ENCODE data around the gene SEMA4G.

The SEMA4G gene

GRCh38 chr10:101003639-101004206 is 34.4 kb downstream of the SEMA4G start:
- FAIRE-seq (no peak), DNase-seq (ENCODE audit: extremely low spot score, insufficient read length, low read depth) (no peak)

- no peak for FAIRE-seq
Observed at GRCh38 chr10:101005361-101005760, 36.1 kb downstream of the SEMA4G start.

DNA sequence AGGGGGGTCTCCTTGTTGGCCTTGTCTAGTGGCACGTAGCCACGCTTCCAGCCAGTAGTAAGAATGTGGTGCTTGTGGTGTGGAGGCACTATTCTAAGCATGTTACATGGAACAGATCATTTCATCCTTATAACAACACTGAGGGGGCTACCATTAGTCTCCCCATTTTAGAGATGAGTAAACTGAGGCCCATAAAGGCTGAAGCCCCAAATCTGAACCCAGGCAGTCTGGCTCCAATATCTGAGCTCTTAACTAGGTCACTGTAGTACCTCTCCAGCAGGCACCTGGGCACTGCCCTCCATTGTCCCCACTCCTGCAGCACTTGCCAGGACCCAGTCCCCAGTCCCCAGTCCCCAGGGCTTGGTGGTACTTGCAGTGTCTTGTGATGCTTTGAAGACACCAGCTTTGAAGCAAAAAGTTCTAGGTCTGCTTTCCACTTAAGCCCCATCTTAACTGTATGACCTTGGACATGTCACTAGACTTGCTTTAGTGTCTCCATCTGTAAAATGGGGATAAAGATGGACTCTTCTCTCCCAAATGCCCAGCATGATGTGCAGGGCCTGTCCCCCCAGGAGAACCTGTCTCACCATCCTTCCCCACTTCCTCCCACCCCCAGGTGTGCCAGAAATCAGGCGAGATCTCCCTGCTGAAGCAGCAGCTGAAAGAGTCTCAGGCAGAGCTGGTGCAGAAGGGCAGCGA is 36.7 kb downstream of the SEMA4G start:
- no peak for DNase-seq (ENCODE audit: extremely low spot score, insufficient read length, low read depth)
- no peak for FAIRE-seq

More at GRCh38 chr10:101005361-101005760, 36.1 kb downstream of the SEMA4G start:
- no peak for DNase-seq (ENCODE audit: extremely low spot score, insufficient read length, low read depth)

- FAIRE-seq (no peak), DNase-seq (ENCODE audit: extremely low spot score, insufficient read length, low read depth) (no peak)
Observed at GRCh38 chr10:101006593-101007098, 37.3 kb downstream of the SEMA4G start.

DNA sequence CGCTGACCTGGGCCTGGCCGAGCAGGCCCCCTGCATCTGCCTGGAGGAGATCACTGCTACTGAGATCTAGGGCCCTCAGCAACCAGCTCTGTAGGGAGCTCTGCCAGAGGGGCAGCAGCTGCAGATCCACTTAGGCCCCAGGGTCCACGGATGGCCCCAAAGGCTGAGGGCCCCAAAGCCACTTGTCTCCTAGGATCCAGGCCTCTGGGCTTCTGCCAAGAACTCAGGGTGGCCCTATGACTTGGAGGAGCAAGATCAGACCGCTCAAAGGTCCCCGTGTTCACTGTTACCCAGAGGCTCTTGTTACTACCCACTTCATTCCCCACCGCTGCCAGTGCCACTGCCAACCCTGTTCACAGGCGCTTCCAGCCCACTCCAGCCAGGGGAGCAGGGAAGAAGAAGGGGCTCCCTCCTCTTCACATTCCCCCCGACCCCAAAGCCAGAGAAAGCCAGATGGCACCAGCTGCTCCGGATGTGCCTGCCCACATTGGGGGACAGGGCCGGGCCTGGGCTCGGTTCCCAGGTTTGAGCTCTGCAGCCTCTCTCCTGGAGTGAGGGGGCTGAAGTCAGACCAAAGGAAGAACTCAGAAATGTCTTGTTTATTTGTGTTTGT is 37.9 kb downstream of the SEMA4G start:
- FAIRE-seq: no peak
- DNase-seq (ENCODE audit: extremely low spot score, insufficient read length, low read depth): no peak

DNA sequence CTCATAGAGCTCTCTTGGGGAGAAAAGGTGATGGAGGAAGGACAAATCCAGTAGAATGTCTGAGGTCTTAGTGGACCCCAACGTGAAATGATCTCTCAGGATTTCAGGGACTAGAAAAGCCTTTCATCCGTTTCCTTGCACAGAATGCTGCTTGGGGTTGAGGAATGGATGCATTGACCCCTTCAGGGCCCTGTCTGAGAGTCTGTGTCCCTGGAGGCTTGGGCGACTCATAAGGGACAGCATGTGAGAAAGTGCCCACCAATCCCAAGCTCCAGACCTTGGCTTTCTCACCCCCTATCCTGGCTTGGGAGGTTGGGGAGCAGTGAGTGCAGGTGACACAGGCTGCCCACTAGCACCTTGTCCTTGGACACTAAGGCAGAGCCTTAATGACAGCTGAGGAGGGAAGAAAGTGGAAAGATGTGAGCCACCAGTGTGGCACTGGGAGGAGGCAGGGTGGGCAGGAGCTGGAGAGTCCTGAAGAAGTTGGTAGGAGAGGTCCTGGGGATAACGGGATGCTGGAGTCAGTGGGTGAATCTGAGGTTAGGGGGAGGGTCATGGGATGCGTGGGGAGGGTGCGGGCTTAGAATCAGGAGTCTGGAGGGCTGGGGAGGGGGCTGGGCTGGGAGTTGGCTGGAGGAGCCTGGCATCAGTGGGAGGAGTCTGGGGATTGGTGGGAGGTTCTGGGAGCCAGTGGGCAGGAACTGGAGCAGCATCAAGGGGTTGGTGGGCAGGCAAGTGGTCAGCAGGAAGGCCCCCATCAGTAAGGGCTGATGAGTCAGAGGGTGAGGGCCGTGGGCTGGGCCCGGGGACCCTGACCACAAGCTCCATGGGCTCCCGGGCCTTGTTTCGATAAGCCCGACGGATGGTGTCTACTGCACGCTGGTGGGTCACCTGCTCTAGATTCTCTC is 38.9 kb downstream of the SEMA4G start:
- FAIRE-seq: no peak
- no peak for DNase-seq (ENCODE audit: extremely low spot score, insufficient read length, low read depth)

DNA sequence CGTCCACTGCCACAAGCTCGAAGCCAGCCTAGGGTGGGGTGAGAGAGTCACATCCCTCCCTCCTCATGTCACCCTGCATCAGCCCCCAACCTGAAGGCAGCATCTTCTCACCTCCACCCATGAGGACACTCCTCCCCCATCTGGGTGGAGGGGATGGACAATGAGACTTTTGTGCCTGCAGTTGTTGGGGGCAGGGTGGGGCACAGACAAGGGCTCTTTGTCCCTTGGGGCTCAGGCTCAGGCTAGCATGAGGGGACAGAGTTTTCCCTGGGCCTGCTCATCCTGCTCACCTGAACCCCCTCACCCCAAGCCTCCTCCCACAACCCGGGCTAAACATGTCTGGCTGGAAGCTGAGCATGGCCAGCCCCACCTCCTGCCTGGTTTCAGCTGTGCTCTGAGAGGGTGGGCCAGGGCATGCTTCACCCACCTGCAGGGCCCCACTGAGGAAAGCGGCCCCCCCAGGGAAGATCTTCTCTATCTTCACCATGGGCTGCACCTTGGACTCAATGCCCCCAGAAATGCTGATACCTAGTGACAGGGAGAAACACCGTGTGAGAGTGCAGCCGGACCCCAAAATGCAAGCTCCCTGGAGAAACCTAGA is 39.6 kb downstream of the SEMA4G start:
- no peak for DNase-seq (ENCODE audit: extremely low spot score, insufficient read length, low read depth)
- FAIRE-seq: no peak

- DNase-seq (ENCODE audit: extremely low spot score, insufficient read length, low read depth) (no peak), FAIRE-seq (no peak)
Observed at GRCh38 chr10:101010329-101010728, 41.0 kb downstream of the SEMA4G start.

GRCh38 chr10:101011517-101012423 is 42.5 kb downstream of the SEMA4G start:
- DNase-seq (ENCODE audit: extremely low spot score, insufficient read length, low read depth) (no peak), FAIRE-seq (no peak)

DNA sequence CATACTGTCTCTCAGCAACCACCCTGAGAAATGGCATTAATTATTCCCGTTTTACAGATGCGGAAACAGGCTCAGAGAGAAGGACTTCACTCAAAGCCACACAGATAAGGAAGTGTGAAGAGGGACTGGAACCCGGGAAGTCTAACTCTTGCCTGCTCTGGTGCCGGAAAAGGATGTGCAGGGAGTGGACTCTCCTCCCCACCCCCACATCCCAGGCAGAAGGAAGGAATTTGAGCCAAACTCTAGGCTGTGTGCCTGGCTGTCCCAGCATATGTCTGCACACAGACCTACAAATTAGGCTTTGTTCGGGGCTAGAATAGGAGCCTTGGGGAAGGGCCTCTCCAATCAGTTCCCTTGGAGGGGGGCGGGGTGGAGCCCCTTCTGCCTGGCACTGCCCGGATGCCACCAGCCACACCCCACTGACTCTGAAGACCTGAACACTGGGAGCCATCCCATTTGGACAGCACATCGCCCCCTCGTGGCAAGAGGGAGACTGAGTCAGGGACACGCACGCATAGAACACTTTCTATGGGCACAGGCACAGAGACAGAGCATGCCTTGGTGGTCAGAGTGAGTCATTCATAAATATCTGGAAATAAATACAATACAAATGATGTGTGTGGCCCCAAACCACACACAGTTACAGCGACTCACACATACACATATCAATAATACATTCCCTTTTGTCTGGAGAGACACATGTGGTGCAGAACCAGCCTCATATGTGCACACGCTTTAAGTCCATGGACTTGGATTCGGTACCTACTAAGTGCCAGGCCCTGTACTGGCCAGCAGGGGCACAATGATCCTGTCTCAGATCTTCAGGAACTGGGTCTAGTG is 43.4 kb downstream of the SEMA4G start:
- DNase-seq (ENCODE audit: extremely low spot score, insufficient read length, low read depth) (no peak), FAIRE-seq (peak; percentile 92)

GRCh38 chr10:101013365-101013825 is 44.1 kb downstream of the SEMA4G start:
- no peak for FAIRE-seq
- no peak for DNase-seq (ENCODE audit: extremely low spot score, insufficient read length, low read depth)

- no peak for DNase-seq (ENCODE audit: extremely low spot score, insufficient read length, low read depth)
- peak; percentile 92 for FAIRE-seq
Observed at GRCh38 chr10:101014230-101014884, 45.1 kb downstream of the SEMA4G start.

DNA sequence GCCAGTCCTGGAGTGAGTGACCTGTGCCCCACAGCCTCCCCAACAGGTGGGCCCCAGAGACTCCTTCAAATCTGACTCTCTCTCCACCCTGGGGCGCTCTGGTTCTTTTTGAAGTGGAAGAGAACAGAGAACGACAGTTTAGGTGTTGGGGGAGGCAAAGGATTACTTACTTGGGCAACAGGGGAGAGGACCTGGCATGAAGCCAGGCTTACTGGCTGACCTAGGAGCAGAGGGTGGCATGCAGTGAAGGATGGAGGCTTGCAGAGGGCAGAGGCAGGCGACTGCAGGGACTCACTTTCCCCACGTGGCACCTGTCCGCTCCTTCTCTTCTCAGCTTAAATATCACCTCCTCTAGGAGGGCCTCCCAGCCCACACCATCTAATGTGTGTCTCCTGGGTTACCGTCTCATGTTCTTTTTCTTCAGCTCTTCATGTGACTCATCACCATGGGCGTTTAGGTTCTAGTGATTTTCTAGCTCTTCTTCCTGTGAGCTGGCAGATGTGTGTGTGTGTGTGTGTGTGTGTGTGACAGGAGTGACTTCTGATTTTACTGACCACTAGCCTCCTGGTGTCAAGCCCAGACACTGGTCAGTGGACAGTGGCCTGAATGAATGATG is 45.8 kb downstream of the SEMA4G start:
- FAIRE-seq: no peak

DNA sequence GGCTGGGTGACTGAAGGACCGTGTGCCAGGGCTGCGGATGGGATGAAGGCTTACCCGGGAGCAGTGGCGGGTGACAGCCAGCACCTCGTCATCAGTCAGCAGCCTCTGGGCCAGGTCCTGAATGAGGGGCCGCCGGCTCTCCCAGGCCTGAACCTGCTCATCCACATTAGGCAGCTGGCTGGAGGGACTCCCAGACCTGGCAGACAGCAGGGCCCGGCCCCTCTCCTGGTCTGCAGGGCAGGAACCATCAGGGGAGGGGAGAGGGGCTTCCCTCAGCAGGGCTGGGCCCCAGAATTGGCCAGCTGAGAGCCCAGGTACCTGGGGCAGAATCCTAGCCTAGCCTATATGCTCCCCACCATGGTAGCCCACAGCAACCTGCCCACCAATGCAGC is 46.3 kb downstream of the SEMA4G start:
- DNase-seq (ENCODE audit: extremely low spot score, insufficient read length, low read depth) (no peak), FAIRE-seq (no peak)

More for the DNA sequence above, 45.8 kb downstream of the SEMA4G start:
- DNase-seq (ENCODE audit: extremely low spot score, insufficient read length, low read depth): no peak

- FAIRE-seq (no peak), DNase-seq (ENCODE audit: extremely low spot score, insufficient read length, low read depth) (no peak)
Observed at GRCh38 chr10:101016814-101017213, 47.5 kb downstream of the SEMA4G start.

DNA sequence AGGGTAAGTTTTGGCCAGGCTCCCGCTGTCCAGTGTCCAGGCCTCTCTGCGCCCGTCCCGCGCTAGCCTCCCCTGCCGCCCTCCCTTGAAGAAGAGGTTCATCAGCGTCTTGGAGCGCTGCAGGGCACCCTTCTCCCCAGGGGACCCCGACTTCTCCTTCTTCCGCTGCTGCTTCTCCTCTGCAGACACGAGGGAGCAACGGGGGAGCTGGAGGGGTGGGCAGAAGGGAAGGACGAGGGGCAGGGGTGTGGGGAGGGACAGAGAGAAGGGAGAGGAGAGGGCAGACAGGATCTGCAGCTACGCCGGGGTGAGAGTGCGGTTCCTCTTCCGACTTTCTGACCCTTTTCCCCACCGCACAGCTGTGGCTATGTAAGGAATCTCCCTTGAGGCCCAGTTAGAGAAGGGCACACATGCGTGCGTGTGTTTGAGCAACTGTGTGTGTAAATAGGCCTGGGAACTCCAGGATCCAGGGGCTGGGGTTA is 48.9 kb downstream of the SEMA4G start:
- FAIRE-seq: no peak
- no peak for DNase-seq (ENCODE audit: extremely low spot score, insufficient read length, low read depth)

All from GM18507 (cell line).